ENCODE measurements around the gene PTH2.

The PTH2 gene

DNA sequence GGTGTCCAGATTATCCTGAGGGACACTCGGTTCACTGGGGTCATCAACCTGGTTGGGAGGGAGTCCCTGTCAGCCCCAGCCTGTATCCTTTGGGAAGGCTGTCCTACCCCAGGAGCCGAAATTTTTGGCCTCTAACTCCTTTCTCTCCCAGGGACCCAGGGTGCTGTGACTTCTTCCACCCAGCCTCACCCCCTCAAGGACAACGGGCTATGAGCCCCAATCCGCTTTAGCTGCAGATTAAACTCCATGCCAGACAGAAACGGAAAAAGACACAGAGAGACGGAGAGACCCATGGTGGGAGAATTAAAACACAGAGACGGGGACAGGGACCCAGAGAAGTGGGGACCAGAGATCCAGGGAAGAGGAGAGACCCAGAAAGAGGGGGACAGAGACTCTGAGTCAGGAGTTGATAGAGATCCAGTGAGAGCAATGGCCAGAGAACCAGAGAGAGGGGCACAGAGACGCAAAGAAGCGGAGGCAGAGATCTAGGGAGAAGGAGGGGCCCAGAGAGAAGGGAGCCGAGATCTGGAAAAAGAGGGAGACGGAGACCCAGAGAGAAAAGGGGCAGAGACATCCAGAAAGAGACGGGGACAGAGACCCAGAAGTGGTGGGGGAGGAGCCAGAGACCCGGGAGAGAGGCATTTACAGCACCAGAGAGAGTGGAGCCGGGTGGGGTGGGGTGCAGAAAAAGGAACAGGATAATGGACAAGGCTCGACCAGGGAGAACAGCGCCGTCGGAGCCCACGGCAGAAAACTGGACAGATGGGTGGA lies 17.4 kb upstream of the PTH2 start:
- no peak overlapping the region for H3K4me3 ChIP-seq (ENCODE audit: low read depth, low read length)
- TF ChIP-seq MYC (IDR thresholded peaks at IDR 0.05; ENCODE audit: low read depth, low read length) (no peak), POLR2A (IDR thresholded peaks at IDR 0.05; ENCODE audit: extremely low read depth, insufficient read length) (no peak)
- TF ChIP-seq, protein P1, sequence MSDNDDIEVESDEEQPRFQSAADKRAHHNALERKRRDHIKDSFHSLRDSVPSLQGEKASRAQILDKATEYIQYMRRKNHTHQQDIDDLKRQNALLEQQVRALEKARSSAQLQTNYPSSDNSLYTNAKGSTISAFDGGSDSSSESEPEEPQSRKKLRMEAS (IDR thresholded peaks at IDR 0.05; ENCODE audit: low read depth, low read length): no peak
- TF ChIP-seq, protein P2, sequence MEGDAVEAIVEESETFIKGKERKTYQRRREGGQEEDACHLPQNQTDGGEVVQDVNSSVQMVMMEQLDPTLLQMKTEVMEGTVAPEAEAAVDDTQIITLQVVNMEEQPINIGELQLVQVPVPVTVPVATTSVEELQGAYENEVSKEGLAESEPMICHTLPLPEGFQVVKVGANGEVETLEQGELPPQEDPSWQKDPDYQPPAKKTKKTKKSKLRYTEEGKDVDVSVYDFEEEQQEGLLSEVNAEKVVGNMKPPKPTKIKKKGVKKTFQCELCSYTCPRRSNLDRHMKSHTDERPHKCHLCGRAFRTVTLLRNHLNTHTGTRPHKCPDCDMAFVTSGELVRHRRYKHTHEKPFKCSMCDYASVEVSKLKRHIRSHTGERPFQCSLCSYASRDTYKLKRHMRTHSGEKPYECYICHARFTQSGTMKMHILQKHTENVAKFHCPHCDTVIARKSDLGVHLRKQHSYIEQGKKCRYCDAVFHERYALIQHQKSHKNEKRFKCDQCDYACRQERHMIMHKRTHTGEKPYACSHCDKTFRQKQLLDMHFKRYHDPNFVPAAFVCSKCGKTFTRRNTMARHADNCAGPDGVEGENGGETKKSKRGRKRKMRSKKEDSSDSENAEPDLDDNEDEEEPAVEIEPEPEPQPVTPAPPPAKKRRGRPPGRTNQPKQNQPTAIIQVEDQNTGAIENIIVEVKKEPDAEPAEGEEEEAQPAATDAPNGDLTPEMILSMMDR (IDR thresholded peaks at IDR 0.05; ENCODE audit: low read depth, low read length): no peak
- no peak for DNase-seq (ENCODE audit: low read depth)

DNA sequence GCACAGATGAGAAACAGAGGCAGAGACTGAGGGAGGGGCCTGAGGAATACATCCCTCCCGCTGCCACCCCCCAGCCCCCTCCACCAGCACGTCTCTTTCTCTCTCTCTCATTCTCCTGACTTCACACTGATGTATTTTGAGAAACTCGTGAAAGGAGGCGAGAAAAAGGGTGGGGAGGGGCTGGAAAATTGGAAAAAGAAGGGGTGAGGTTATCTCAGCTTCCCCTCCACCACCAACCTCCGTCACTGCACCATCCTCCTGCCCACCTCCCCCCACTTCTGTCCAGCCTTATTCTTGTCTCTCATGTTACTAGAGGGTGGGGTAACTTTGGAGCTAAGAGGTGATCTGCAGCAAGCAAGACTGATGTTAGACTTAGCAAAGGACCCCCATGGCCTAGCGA lies 16.6 kb upstream of the PTH2 start:
- DNase-seq (ENCODE audit: low read depth): no peak
- no peak overlapping the region for H3K4me3 ChIP-seq (ENCODE audit: low read depth, low read length)
- TF ChIP-seq POLR2A (IDR thresholded peaks at IDR 0.05; ENCODE audit: extremely low read depth, insufficient read length): no peak
- TF ChIP-seq, protein P1 (IDR thresholded peaks at IDR 0.05; ENCODE audit: low read depth, low read length): no peak
- TF ChIP-seq MYC (IDR thresholded peaks at IDR 0.05; ENCODE audit: low read depth, low read length): no peak
- TF ChIP-seq, protein P2 (IDR thresholded peaks at IDR 0.05; ENCODE audit: low read depth, low read length): no peak

DNA sequence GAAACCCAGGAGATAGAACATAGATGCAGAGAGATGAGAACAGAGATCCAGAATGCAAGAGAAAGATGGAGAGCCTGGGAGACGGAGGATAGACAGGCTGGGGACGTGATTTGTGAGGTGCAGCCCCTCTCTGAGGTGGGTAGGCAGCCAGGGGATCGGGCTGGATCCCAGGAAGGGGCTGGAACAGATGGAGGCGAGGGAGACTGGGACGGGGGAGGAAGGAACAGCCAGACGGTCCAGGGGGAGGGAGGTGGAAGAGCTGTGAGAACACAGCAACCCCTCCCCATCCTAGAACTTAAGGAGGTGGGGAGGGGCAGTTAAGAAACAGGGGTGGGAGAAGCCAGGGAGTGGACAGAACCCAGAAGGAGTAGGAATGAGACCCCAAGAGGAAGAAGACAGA lies 15.0 kb upstream of the PTH2 start:
- no peak for DNase-seq (ENCODE audit: low read depth)
- H3K4me3 ChIP-seq (ENCODE audit: low read depth, low read length): no peak overlapping the region
- TF ChIP-seq MYC (IDR thresholded peaks at IDR 0.05; ENCODE audit: low read depth, low read length): no peak
- TF ChIP-seq, protein P2 (IDR thresholded peaks at IDR 0.05; ENCODE audit: low read depth, low read length): no peak

DNA sequence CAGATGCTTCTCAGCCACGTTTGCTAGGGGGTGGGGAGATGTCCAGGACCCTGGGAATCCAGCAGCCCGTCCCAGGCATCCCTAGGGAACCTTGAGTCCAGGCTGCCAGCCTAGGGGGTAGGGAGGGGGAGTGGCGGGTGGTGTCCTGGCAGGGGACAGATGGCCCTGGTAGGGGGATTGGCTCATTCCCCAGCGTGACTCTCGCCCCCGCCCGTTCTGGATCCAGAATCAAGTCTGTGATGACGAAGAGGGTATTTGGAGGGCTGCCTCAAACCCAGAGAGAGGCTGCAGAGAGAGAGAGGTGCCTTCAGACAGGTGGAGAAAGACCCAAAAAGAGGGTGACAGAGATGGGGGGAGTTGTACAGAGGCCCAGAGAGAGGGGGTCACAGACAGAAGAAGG lies 14.0 kb upstream of the PTH2 start:
- DNase-seq (ENCODE audit: low read depth): no peak
- TF ChIP-seq POLR2A (IDR thresholded peaks at IDR 0.05; ENCODE audit: extremely low read depth, insufficient read length) (no peak), MYC (IDR thresholded peaks at IDR 0.05; ENCODE audit: low read depth, low read length) (no peak)
- TF ChIP-seq, protein P1 (IDR thresholded peaks at IDR 0.05; ENCODE audit: low read depth, low read length): no peak
- TF ChIP-seq, protein P2 (IDR thresholded peaks at IDR 0.05; ENCODE audit: low read depth, low read length): no peak
- H3K4me3 ChIP-seq (ENCODE audit: low read depth, low read length): no peak overlapping the region

DNA sequence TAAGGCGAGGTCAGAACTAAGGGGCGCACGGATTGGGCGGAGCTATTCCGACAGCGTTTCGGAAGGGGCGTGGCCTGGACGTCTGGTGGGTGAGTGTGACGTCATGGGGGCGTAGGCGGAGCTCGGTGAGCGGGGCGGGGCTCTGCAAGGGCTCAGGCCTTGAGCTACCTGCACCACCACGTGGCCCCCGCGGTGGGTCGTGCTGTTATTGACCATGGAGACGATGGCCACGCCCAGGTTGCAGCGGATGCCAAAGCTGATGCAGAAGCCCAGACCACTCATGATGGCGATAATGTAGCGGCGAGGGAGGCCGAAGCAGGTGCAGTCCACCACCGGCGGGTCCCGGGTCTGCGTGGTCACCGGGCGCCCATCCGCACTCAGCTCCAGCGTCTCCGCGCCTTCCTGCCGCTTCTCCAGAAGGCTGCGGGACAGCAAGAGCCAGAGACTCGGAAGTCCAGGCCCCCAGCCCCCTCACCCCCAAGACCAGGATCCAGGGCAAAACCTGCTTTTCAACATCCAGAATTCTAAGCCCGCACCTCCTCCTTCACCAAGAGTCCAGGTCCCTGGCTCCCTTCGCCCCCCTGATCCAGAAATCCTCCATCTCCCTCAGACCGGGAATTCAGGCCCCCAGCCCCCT lies 13.3 kb upstream of the PTH2 start:
- no peak overlapping the region for H3K4me3 ChIP-seq (ENCODE audit: low read depth, low read length)
- no peak for DNase-seq (ENCODE audit: low read depth)
- TF ChIP-seq MYC (IDR thresholded peaks at IDR 0.05; ENCODE audit: low read depth, low read length) (no peak), POLR2A (IDR thresholded peaks at IDR 0.05; ENCODE audit: extremely low read depth, insufficient read length) (no peak)
- TF ChIP-seq, protein P2 (IDR thresholded peaks at IDR 0.05; ENCODE audit: low read depth, low read length): no peak
- TF ChIP-seq, protein P1 (IDR thresholded peaks at IDR 0.05; ENCODE audit: low read depth, low read length): no peak
